Measurements from ENCODE around the gene SIX4. TPM values are rescaled to one million over a fixed set of nuclear protein-coding genes. Genes with fewer than 3 reads are reported as not detected.

The SIX4 gene
- total and polyA plus RNA-seq, 2 donors (not counting 1 experiment from before 2014, with no cell fraction given): not detected

- H3K9ac ChIP-seq (ENCODE audit: low read length): no peak overlapping the region
- Mint-ChIP-seq H3K4me1 (no peaks in the 10 kb centered on the region), H3K27ac (no peak overlapping the region), H3K27me3 (peaks cover 41% of the 10 kb centered on the region), H3K4me3 (no peak overlapping the region), H3K9me3 (ENCODE audit: insufficient read depth) (no peaks in the 10 kb centered on the region)
- CTCF ChIA-PET: no interaction called here
- peaks cover 0 to 13% (median 5%) of the 10 kb centered on the region in 4 experiments for H3K27me3 ChIP-seq (replicated peaks in 1 of 4; ENCODE audit: control extremely low read depth in 1 of 4, control insufficient read depth in 3 of 4, insufficient read depth in 4 of 4, low read length in 3 of 4)
- no peak overlapping the region for H3K4me3 ChIP-seq (ENCODE audit: control extremely low read depth in 1 of 5, extremely low read depth in 1 of 5, insufficient read depth in 1 of 5, low read depth in 2 of 5, low read length in 4 of 5)
- POLR2A ChIA-PET: no interaction called here
- no peaks in the 10 kb centered on the region for H4K20me1 ChIP-seq (ENCODE audit: control insufficient read depth, insufficient read depth, low read length, poor library complexity, severe bottlenecking)
- H3K4me2 ChIP-seq (replicated peaks; ENCODE audit: low read depth, low read length, poor library complexity, severe bottlenecking): no peak overlapping the region
- no peaks in the 10 kb centered on the region for H3K9me3 ChIP-seq (ENCODE audit: control extremely low read depth in 1 of 3, control insufficient read depth in 2 of 3, insufficient read depth in 1 of 3, low read length in 2 of 3)
- DNase-seq: no peak
- H3K36me3 ChIP-seq (replicated peaks in 1 of 2; ENCODE audit: control extremely low read depth in 1 of 2, control insufficient read depth in 1 of 2, extremely low read depth in 1 of 2, insufficient read depth in 2 of 2, low read length in 1 of 2): no peaks in the 10 kb centered on the region
- no peak overlapping the region for H3K27ac ChIP-seq (ENCODE audit: low read length in 2 of 2)
- no peaks in the 10 kb centered on the region for H3K79me2 ChIP-seq (ENCODE audit: control insufficient read depth, insufficient read depth, low read length)
- ATAC-seq (ENCODE audit: low read depth): no peak
- TF ChIP-seq CTCF (IDR thresholded peaks at IDR 0.05) (no peak), EZH2 (IDR thresholded peaks at IDR 0.05; ENCODE audit: borderline replicate concordance, insufficient read depth, low read depth, low read length, poor library complexity, severe bottlenecking) (no peak)
- no peak overlapping the region for H2AFZ ChIP-seq (ENCODE audit: insufficient read depth, low read depth, low read length, poor library complexity, severe bottlenecking)
- no peaks in the 10 kb centered on the region for H3K4me1 ChIP-seq (ENCODE audit: control insufficient read depth in 2 of 2, insufficient read depth in 2 of 2, low read length in 2 of 2)
- intact Hi-C loops (cut with micrococcal nuclease): no loop called here
Observed at GRCh38 chr14:60710494-60710893, 13.7 kb downstream of the SIX4 start.

- Histone ChIP-seq H3K4me1 (ENCODE audit: control insufficient read depth in 2 of 2, insufficient read depth in 2 of 2, low read length in 2 of 2) (no peaks in the 10 kb centered on the region), H3K4me3 (ENCODE audit: control extremely low read depth in 1 of 5, extremely low read depth in 1 of 5, insufficient read depth in 1 of 5, low read depth in 2 of 5, low read length in 4 of 5) (no peak overlapping the region), H3K27ac (ENCODE audit: low read length in 2 of 2) (no peak overlapping the region), H3K36me3 (replicated peaks in 1 of 2; ENCODE audit: control extremely low read depth in 1 of 2, control insufficient read depth in 1 of 2, extremely low read depth in 1 of 2, insufficient read depth in 2 of 2, low read length in 1 of 2) (no peaks in the 10 kb centered on the region), H3K79me2 (ENCODE audit: control insufficient read depth, insufficient read depth, low read length) (no peaks in the 10 kb centered on the region), H4K20me1 (ENCODE audit: control insufficient read depth, insufficient read depth, low read length, poor library complexity, severe bottlenecking) (no peaks in the 10 kb centered on the region), H3K4me2 (replicated peaks; ENCODE audit: low read depth, low read length, poor library complexity, severe bottlenecking) (no peak overlapping the region), H3K9me3 (ENCODE audit: control extremely low read depth in 1 of 3, control insufficient read depth in 2 of 3, insufficient read depth in 1 of 3, low read length in 2 of 3) (no peaks in the 10 kb centered on the region), H3K27me3 (replicated peaks in 1 of 4; ENCODE audit: control extremely low read depth in 1 of 4, control insufficient read depth in 3 of 4, insufficient read depth in 4 of 4, low read length in 3 of 4) (peaks cover 0 to 13% (median 5%) of the 10 kb centered on the region in 4 experiments), H2AFZ (ENCODE audit: insufficient read depth, low read depth, low read length, poor library complexity, severe bottlenecking) (no peak overlapping the region), H3K9ac (ENCODE audit: low read length) (no peak overlapping the region)
- 97% methylated on average over 3 of the region's 3 CpGs for WGBS (ENCODE audit: insufficient coverage)
- no peak overlapping the region for H3K27ac Mint-ChIP-seq
- POLR2A ChIA-PET: no interaction called here
- H3K4me3 Mint-ChIP-seq: no peak overlapping the region
- ATAC-seq (ENCODE audit: low read depth) (no peak), DNase-seq (no peak)
- peaks cover 38% of the 10 kb centered on the region for H3K27me3 Mint-ChIP-seq
- no peak for TF ChIP-seq EZH2 (IDR thresholded peaks at IDR 0.05; ENCODE audit: borderline replicate concordance, insufficient read depth, low read depth, low read length, poor library complexity, severe bottlenecking)
- TF ChIP-seq CTCF (IDR thresholded peaks at IDR 0.05): no peak
- CTCF ChIA-PET: interaction anchor here (0.6 kb wide), 1 partner anchor 43 kb away, joined by 3 read pairs; no protein-coding TSS in a partner anchor
- H3K4me1 Mint-ChIP-seq: no peaks in the 10 kb centered on the region
- intact Hi-C loops (cut with micrococcal nuclease): no loop called here
- H3K9me3 Mint-ChIP-seq (ENCODE audit: insufficient read depth): no peaks in the 10 kb centered on the region
Observed at GRCh38 chr14:60707858-60708257, 16.3 kb downstream of the SIX4 start.

Measured in B cell (primary cell).